WTC11 (cell line): ENCODE data around the gene MYMX. TPM values are rescaled to one million over a fixed set of nuclear protein-coding genes. Genes with fewer than 3 reads are reported as not detected.

ENCODE experiments used
- ATAC-seq: fragments of 200-7000 bp; cut with Tn5 transposase; 2 replicates; pipeline ENCODE4 v1.10.0; 2021; ENCODE audit warnings: mild to moderate bottlenecking, moderate library complexity
- CTCF ChIA-PET: fragments of 300-600 bp; sonication (Branson Sonifier 250); formaldehyde crosslinking; loops from one replicate; lab custom pipeline; 2021; ENCODE audit warnings: antibody characterized with exemption; lab: Charles Lee
- POLR2A ChIA-PET: fragments of 350-600 bp; sonication (Branson Sonifier 250); formaldehyde crosslinking; loops from one replicate; lab custom pipeline; 2021; ENCODE audit warnings: antibody characterized with exemption; lab: Charles Lee
- DNase-seq: peaks from one replicate; pipeline ENCODE4 v3.0.0; 2021; ENCODE audit warnings: low spot score
- H3K27ac Mint-ChIP-seq: 2 replicates; pipeline ENCODE4 v1.8.0; 2021; ENCODE audit warnings: mixed read lengths
- H3K27me3 Mint-ChIP-seq: 2 replicates; pipeline ENCODE4 v1.8.0; 2021; ENCODE audit warnings: low read depth, mild to moderate bottlenecking, moderate library complexity, mixed read lengths
- H3K36me3 Mint-ChIP-seq: 2 replicates; pipeline ENCODE4 v1.8.0; 2021; ENCODE audit warnings: mixed read lengths
- H3K4me1 Mint-ChIP-seq: 2 replicates; pipeline ENCODE4 v1.8.0; 2022; ENCODE audit warnings: mixed read lengths
- H3K4me3 Mint-ChIP-seq: 2 replicates; pipeline ENCODE4 v1.8.0; 2021; ENCODE audit warnings: mild to moderate bottlenecking, moderate library complexity, mixed read lengths
- H3K9me3 Mint-ChIP-seq: 2 replicates; pipeline ENCODE4 v1.8.0; 2021; ENCODE audit warnings: mixed read lengths
- ELF4 ChIP-seq: sonication (generic); formaldehyde crosslinking; IDR thresholded peaks from 2 replicates; pipeline ENCODE4 v1.8.1; 2022; ENCODE audit warnings: low read depth, mild to moderate bottlenecking, moderate library complexity, missing genetic modification reagents
- FOXK1 ChIP-seq: sonication (generic); formaldehyde crosslinking; IDR thresholded peaks from 2 replicates; pipeline ENCODE4 v1.8.0; 2022; ENCODE audit warnings: mild to moderate bottlenecking, moderate library complexity, missing genetic modification reagents
- GRHL2 ChIP-seq: fragments of 250-450 bp; sonication (Bioruptor Pico); IDR thresholded peaks from 2 replicates; pipeline ENCODE4 v1.8.0; 2022; ENCODE audit warnings: mild to moderate bottlenecking, moderate library complexity; ENCODE audit not compliant: insufficient replicate concordance, severe bottlenecking
- KAT7 ChIP-seq: sonication (generic); formaldehyde crosslinking; IDR thresholded peaks from 2 replicates; pipeline ENCODE4 v1.8.1; 2023; ENCODE audit warnings: missing genetic modification reagents, mild to moderate bottlenecking, borderline replicate concordance
- MYBL2 ChIP-seq: sonication (generic); formaldehyde crosslinking; IDR thresholded peaks from 2 replicates; pipeline ENCODE4 v1.8.1; 2023; ENCODE audit warnings: mild to moderate bottlenecking, moderate library complexity, missing genetic modification reagents
- NFYB ChIP-seq: sonication (generic); formaldehyde crosslinking; conservative IDR thresholded peaks from 2 replicates; pipeline ENCODE4 v1.8.0; 2022; ENCODE audit warnings: low read depth, missing genetic modification reagents
- SMAD3 ChIP-seq: sonication (generic); formaldehyde crosslinking; IDR thresholded peaks from 2 replicates; pipeline ENCODE4 v1.8.0; 2022; ENCODE audit warnings: missing genetic modification reagents, mild to moderate bottlenecking, borderline replicate concordance
- total RNA-seq: library from RNA; stranded (reverse); gene quantifications from 3 replicates; pipeline ENCODE4 v1.2.3, GENCODE V29; 2021
- TF ChIP-seq, protein P1 (sequence below): sonication (generic); formaldehyde crosslinking; IDR thresholded peaks from 2 replicates; pipeline ENCODE4 v1.8.0; 2023; ENCODE audit warnings: missing genetic modification reagents
- TF ChIP-seq, protein P2 (sequence below): sonication (generic); formaldehyde crosslinking; IDR thresholded peaks from 2 replicates; pipeline ENCODE4 v1.8.0; 2022; ENCODE audit warnings: missing genetic modification reagents
- TF ChIP-seq, protein P3 (sequence below): fragments of 250-450 bp; sonication (Bioruptor Pico); IDR thresholded peaks from 2 replicates; pipeline ENCODE4 v1.8.0; 2021; ENCODE audit warnings: mild to moderate bottlenecking
- TF ChIP-seq, protein P4 (sequence below): sonication (generic); formaldehyde crosslinking; IDR thresholded peaks from 2 replicates; pipeline ENCODE4 v1.8.1; 2023; ENCODE audit warnings: mild to moderate bottlenecking, missing genetic modification reagents, moderate library complexity

The MYMX gene
- total RNA-seq, 1 experiment from 2014 or later = 3.9 TPM

DNA sequence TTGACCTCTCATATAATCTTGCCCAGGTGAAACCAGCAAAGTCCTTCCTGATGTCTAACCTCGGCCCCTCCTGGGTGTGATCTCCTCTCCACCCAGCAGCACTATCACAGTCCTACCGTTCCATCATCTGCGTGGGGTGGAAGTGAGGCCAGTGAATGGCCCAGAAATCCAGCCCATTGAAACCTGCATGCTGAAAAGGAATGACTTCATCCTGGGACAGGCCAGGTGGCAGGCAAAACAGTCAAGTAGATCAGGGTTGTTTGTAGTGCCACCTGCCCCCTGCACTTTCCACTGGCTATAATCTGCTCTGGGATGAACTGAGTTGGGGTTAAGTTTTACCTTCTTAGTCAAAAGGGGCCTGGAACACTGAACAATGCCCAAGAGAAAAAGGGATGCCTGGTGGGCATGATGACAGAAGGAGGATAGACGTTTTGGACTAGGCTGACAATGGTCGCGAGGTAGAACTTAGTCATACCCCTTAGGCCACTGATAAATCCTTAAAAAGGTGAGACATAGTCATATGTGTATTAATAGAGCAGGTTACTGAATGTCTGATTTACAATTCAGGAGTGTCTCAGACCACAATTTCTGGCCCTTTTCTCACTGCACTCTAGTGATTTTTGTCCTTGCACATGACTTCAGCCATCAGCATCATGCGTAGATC is 22.1 kb downstream of the MYMX start:
- peaks cover 12% of the 10 kb centered on the region for H3K36me3 Mint-ChIP-seq
- H3K9me3 Mint-ChIP-seq = no peaks in the 10 kb centered on the region
- ChIA-PET POLR2A (interaction anchor here (1.8 kb wide), 1 partner anchor 8 kb away, joined by 21 read pairs; the partner anchor contains the start of gene HSP90AB1), CTCF (interaction anchor here (6.3 kb wide), 1 partner anchor 15 kb away, joined by 174 read pairs; the partner anchor contains the start of gene SLC29A1)
- DNase-seq = no peak
- no peak for ATAC-seq
- peaks cover 30% of the 10 kb centered on the region for H3K27me3 Mint-ChIP-seq
- H3K27ac Mint-ChIP-seq = no peak overlapping the region
- TF ChIP-seq, protein P1, sequence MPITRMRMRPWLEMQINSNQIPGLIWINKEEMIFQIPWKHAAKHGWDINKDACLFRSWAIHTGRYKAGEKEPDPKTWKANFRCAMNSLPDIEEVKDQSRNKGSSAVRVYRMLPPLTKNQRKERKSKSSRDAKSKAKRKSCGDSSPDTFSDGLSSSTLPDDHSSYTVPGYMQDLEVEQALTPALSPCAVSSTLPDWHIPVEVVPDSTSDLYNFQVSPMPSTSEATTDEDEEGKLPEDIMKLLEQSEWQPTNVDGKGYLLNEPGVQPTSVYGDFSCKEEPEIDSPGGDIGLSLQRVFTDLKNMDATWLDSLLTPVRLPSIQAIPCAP (CRISPR knock-in tag) = no peak
- H3K4me1 Mint-ChIP-seq = peaks cover 38% of the 10 kb centered on the region
- H3K4me3 Mint-ChIP-seq = peak overlapping the region; percentile 78

DNA sequence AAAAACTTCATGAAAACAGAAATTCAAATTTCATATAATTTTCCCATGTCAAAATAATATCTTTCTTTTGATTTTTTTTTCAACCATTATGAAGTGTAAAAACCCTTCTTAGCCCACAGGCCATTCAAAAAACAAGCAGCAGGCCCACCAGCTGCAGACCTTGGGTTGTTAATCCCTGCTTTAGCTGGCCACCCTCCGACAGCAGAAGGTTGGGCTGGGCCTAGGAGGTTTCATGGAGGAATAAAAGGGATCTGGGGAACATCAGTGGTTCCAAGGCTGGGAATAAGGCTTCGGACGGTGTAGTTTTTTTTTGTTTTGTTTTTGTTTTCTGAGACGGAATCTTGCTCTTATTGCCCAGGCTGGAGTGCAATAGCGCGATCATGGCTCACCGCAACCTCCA is 26.6 kb downstream of the MYMX start:
- CTCF ChIA-PET = interaction anchor here (0.7 to 7.2 kb wide), 5 partner anchors 7 to 40 kb away, joined by 3 to 80 read pairs (median 33); partner anchors contain the start of genes SLC29A1 and SLC35B2
- ATAC-seq = no peak
- H3K27ac Mint-ChIP-seq = no peak overlapping the region
- POLR2A ChIA-PET = interaction anchor here (0.5 to 1.1 kb wide), 2 partner anchors 9 to 1497 kb away, joined by 3 to 4 read pairs; partner anchors contain the start of gene TBCC
- H3K36me3 Mint-ChIP-seq = peaks cover 13% of the 10 kb centered on the region
- TF ChIP-seq, protein P2, sequence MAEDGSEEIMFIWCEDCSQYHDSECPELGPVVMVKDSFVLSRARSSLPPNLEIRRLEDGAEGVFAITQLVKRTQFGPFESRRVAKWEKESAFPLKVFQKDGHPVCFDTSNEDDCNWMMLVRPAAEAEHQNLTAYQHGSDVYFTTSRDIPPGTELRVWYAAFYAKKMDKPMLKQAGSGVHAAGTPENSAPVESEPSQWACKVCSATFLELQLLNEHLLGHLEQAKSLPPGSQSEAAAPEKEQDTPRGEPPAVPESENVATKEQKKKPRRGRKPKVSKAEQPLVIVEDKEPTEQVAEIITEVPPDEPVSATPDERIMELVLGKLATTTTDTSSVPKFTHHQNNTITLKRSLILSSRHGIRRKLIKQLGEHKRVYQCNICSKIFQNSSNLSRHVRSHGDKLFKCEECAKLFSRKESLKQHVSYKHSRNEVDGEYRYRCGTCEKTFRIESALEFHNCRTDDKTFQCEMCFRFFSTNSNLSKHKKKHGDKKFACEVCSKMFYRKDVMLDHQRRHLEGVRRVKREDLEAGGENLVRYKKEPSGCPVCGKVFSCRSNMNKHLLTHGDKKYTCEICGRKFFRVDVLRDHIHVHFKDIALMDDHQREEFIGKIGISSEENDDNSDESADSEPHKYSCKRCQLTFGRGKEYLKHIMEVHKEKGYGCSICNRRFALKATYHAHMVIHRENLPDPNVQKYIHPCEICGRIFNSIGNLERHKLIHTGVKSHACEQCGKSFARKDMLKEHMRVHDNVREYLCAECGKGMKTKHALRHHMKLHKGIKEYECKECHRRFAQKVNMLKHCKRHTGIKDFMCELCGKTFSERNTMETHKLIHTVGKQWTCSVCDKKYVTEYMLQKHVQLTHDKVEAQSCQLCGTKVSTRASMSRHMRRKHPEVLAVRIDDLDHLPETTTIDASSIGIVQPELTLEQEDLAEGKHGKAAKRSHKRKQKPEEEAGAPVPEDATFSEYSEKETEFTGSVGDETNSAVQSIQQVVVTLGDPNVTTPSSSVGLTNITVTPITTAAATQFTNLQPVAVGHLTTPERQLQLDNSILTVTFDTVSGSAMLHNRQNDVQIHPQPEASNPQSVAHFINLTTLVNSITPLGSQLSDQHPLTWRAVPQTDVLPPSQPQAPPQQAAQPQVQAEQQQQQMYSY (CRISPR knock-in tag) = no peak
- no peak for TF ChIP-seq FOXK1
- TF ChIP-seq, all 79 proteins: peak for 0
- Mint-ChIP-seq H3K4me3 (no peak overlapping the region), H3K9me3 (no peaks in the 10 kb centered on the region), H3K4me1 (peaks cover 17% of the 10 kb centered on the region), H3K27me3 (peaks cover 30% of the 10 kb centered on the region)
- no peak for DNase-seq

DNA sequence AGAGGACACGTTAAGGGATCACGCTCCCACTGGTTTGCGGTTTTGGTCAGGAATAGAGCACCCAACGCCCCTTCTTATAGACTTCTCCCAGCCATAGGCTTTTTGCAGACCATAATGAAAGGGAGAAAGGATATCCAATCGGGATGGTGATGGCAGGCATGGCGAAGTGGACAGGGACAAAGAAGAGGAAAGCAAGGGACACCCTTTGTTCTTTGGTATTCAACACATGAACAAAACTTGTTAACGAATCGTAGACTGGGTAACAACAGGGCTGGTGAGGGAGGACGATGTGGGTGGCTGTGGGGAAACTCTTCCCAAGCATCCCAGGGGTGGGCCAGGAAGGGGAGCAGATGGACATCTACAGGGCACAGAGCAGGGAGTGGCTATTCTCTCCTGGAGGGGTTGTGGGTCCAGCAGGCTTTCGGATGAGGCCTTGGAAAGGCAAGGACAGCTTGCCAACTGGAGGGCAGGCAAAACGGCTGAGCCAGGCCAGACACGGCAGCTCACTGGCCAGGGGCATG is 28.7 kb downstream of the MYMX start:
- no peaks in the 10 kb centered on the region for H3K9me3 Mint-ChIP-seq
- peaks cover 34% of the 10 kb centered on the region for H3K4me1 Mint-ChIP-seq
- TF ChIP-seq KAT7 (no peak), GRHL2 (CRISPR knock-in tag) (no peak), NFYB (CRISPR knock-in tag) (no peak), MYBL2 (CRISPR knock-in tag) (no peak), ELF4 (no peak), SMAD3 (no peak)
- TF ChIP-seq, protein P3, sequence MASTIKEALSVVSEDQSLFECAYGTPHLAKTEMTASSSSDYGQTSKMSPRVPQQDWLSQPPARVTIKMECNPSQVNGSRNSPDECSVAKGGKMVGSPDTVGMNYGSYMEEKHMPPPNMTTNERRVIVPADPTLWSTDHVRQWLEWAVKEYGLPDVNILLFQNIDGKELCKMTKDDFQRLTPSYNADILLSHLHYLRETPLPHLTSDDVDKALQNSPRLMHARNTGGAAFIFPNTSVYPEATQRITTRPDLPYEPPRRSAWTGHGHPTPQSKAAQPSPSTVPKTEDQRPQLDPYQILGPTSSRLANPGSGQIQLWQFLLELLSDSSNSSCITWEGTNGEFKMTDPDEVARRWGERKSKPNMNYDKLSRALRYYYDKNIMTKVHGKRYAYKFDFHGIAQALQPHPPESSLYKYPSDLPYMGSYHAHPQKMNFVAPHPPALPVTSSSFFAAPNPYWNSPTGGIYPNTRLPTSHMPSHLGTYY (CRISPR knock-in tag) = no peak
- TF ChIP-seq, protein P4, sequence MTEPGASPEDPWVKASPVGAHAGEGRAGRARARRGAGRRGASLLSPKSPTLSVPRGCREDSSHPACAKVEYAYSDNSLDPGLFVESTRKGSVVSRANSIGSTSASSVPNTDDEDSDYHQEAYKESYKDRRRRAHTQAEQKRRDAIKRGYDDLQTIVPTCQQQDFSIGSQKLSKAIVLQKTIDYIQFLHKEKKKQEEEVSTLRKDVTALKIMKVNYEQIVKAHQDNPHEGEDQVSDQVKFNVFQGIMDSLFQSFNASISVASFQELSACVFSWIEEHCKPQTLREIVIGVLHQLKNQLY = no peak
- ChIA-PET CTCF (interaction anchor here (0.6 to 7.2 kb wide), 20 partner anchors 10 to 244 kb away, joined by 3 to 80 read pairs (median 4); partner anchors contain the start of genes AARS2, SLC29A1 and SLC35B2), POLR2A (interaction anchor here (1.1 to 4.9 kb wide), 9 partner anchors 10 to 1316 kb away, joined by 3 to 83 read pairs (median 8); partner anchors contain the start of genes CNPY3, MYMX, SLC29A1 and SLC35B2)
- H3K36me3 Mint-ChIP-seq = peaks cover 34% of the 10 kb centered on the region
- no peak for DNase-seq
- no peak for ATAC-seq
- H3K4me3 Mint-ChIP-seq = peak overlapping the region; percentile 99
- peaks cover 16% of the 10 kb centered on the region for H3K27me3 Mint-ChIP-seq
- peak overlapping the region; percentile 71 for H3K27ac Mint-ChIP-seq
